Duodenal mucosa (tissue), 2 donors: ENCODE data around the gene NGB.

Experiments used
- H3K27ac ChIP-seq: one replicate; pipeline ENCODE4 v1.7.0; 2013; ENCODE audit warnings: low read depth, low read length
- H3K27me3 ChIP-seq, 2 donors: one replicate each; pipeline ENCODE4 v1.7.0; 2013; ENCODE audit warnings: low read length in 2 of 2, control low read depth in 1 of 2; ENCODE audit not compliant: insufficient read depth in 2 of 2, control insufficient read depth in 1 of 2
- H3K36me3 ChIP-seq, 2 donors: one replicate each; pipeline ENCODE4 v1.7.0; 2013; ENCODE audit warnings: low read length in 2 of 2, control low read depth in 1 of 2; ENCODE audit not compliant: insufficient read depth in 2 of 2, control insufficient read depth in 1 of 2
- H3K4me1 ChIP-seq, 2 donors: one replicate each; pipeline ENCODE4 v1.7.0; 2013; ENCODE audit warnings: low read length in 2 of 2, control low read depth in 1 of 2; ENCODE audit not compliant: insufficient read depth in 2 of 2, control insufficient read depth in 1 of 2
- H3K4me3 ChIP-seq, 2 donors: one replicate each; pipeline ENCODE4 v1.7.0; 2013; ENCODE audit warnings: low read length in 2 of 2, low read depth in 1 of 2
- H3K9ac ChIP-seq, 2 donors: one replicate each; pipeline ENCODE4 v1.7.0; 2013; ENCODE audit warnings: low read length in 2 of 2, low read depth in 1 of 2
- H3K9me3 ChIP-seq, 2 donors: one replicate each; pipeline ENCODE4 v1.7.0; 2013; ENCODE audit warnings: low read length in 2 of 2, control low read depth in 1 of 2; ENCODE audit not compliant: control insufficient read depth in 1 of 2

Gene NGB

GRCh38 chr14:77241955-77242354 is 29.1 kb downstream of the NGB start:
- no peak overlapping the region for H3K27ac ChIP-seq
- no peaks in the 10 kb centered on the region for H3K9me3 ChIP-seq
- no peak overlapping the region for H3K9ac ChIP-seq
- no peaks in the 10 kb centered on the region for H3K27me3 ChIP-seq
- H3K4me3 ChIP-seq: no peak overlapping the region
- H3K4me1 ChIP-seq: no peaks in the 10 kb centered on the region
- no peaks in the 10 kb centered on the region for H3K36me3 ChIP-seq

- H3K4me3 ChIP-seq: no peak overlapping the region
- H3K9me3 ChIP-seq: no peaks in the 10 kb centered on the region
- no peaks in the 10 kb centered on the region for H3K4me1 ChIP-seq
- no peak overlapping the region for H3K27ac ChIP-seq
- no peaks in the 10 kb centered on the region for H3K36me3 ChIP-seq
- H3K9ac ChIP-seq: no peak overlapping the region
- H3K27me3 ChIP-seq: no peaks in the 10 kb centered on the region
Observed at GRCh38 chr14:77240336-77240915, 30.6 kb downstream of the NGB start.

- Histone ChIP-seq H3K4me3 (no peak overlapping the region), H3K36me3 (no peaks in the 10 kb centered on the region), H3K27ac (no peak overlapping the region), H3K9me3 (no peaks in the 10 kb centered on the region), H3K4me1 (no peaks in the 10 kb centered on the region), H3K27me3 (no peaks in the 10 kb centered on the region), H3K9ac (no peak overlapping the region)
Observed at GRCh38 chr14:77239412-77239811, 31.6 kb downstream of the NGB start.

- H3K27ac ChIP-seq: no peak overlapping the region
- no peaks in the 10 kb centered on the region for H3K4me1 ChIP-seq
- H3K27me3 ChIP-seq: no peaks in the 10 kb centered on the region
- H3K9ac ChIP-seq: no peak overlapping the region
- H3K4me3 ChIP-seq: no peak overlapping the region
- H3K36me3 ChIP-seq: no peaks in the 10 kb centered on the region
- H3K9me3 ChIP-seq: no peaks in the 10 kb centered on the region
Observed at GRCh38 chr14:77238996-77239395, 32.0 kb downstream of the NGB start.

GRCh38 chr14:77238356-77238755 is 32.6 kb downstream of the NGB start:
- H3K27me3 ChIP-seq: no peaks in the 10 kb centered on the region
- H3K9ac ChIP-seq: no peak overlapping the region
- H3K36me3 ChIP-seq: no peaks in the 10 kb centered on the region
- H3K4me3 ChIP-seq: no peak overlapping the region
- H3K27ac ChIP-seq: no peak overlapping the region
- no peaks in the 10 kb centered on the region for H3K4me1 ChIP-seq
- H3K9me3 ChIP-seq: no peaks in the 10 kb centered on the region

- no peak overlapping the region for H3K9ac ChIP-seq
- H3K36me3 ChIP-seq: no peaks in the 10 kb centered on the region
- H3K9me3 ChIP-seq: no peaks in the 10 kb centered on the region
- H3K27ac ChIP-seq: no peak overlapping the region
- H3K4me3 ChIP-seq: no peak overlapping the region
- no peaks in the 10 kb centered on the region for H3K4me1 ChIP-seq
- H3K27me3 ChIP-seq: no peaks in the 10 kb centered on the region
Observed at GRCh38 chr14:77236814-77237213, 34.2 kb downstream of the NGB start.

- Histone ChIP-seq H3K36me3 (no peaks in the 10 kb centered on the region), H3K4me3 (no peak overlapping the region), H3K9ac (no peak overlapping the region), H3K27ac (no peak overlapping the region), H3K27me3 (no peaks in the 10 kb centered on the region), H3K9me3 (no peaks in the 10 kb centered on the region), H3K4me1 (no peaks in the 10 kb centered on the region)
Observed at GRCh38 chr14:77231721-77232120, 39.3 kb downstream of the NGB start.

GRCh38 chr14:77230914-77231313 is 40.1 kb downstream of the NGB start:
- no peaks in the 10 kb centered on the region for H3K27me3 ChIP-seq
- H3K9me3 ChIP-seq: no peaks in the 10 kb centered on the region
- no peak overlapping the region for H3K4me3 ChIP-seq
- H3K36me3 ChIP-seq: no peaks in the 10 kb centered on the region
- no peak overlapping the region for H3K27ac ChIP-seq
- H3K9ac ChIP-seq: no peak overlapping the region
- H3K4me1 ChIP-seq: no peaks in the 10 kb centered on the region

- no peaks in the 10 kb centered on the region for H3K36me3 ChIP-seq
- H3K4me3 ChIP-seq: no peak overlapping the region
- no peak overlapping the region for H3K9ac ChIP-seq
- no peaks in the 10 kb centered on the region for H3K4me1 ChIP-seq
- no peak overlapping the region for H3K27ac ChIP-seq
- H3K27me3 ChIP-seq: no peaks in the 10 kb centered on the region
- H3K9me3 ChIP-seq: no peaks in the 10 kb centered on the region
Observed at GRCh38 chr14:77228056-77228455, 43.0 kb downstream of the NGB start.

- no peak overlapping the region for H3K4me3 ChIP-seq
- H3K9me3 ChIP-seq: no peaks in the 10 kb centered on the region
- H3K27ac ChIP-seq: no peak overlapping the region
- H3K4me1 ChIP-seq: no peaks in the 10 kb centered on the region
- no peaks in the 10 kb centered on the region for H3K36me3 ChIP-seq
- H3K9ac ChIP-seq: no peak overlapping the region
- H3K27me3 ChIP-seq: no peaks in the 10 kb centered on the region
Observed at GRCh38 chr14:77225892-77226557, 45.0 kb downstream of the NGB start.
